Muscle layer of duodenum (tissue), 2 donors: ENCODE results near the gene POFUT2.

Experiments
- H3K27ac ChIP-seq: one replicate; pipeline ENCODE4 v1.7.0; 2013; ENCODE audit warnings: mild to moderate bottlenecking, low read length
- H3K27me3 ChIP-seq: one replicate; pipeline ENCODE4 v1.7.0; 2013; ENCODE audit warnings: low read depth, mild to moderate bottlenecking, control low read depth, low read length
- H3K36me3 ChIP-seq, 2 donors: one replicate each; pipeline ENCODE4 v1.7.0; 2013; ENCODE audit warnings: low read length in 2 of 2, control low read depth in 1 of 2, mild to moderate bottlenecking in 1 of 2; ENCODE audit not compliant: insufficient read depth in 2 of 2, control insufficient read depth in 1 of 2
- H3K4me1 ChIP-seq, 2 donors: one replicate each; pipeline ENCODE4 v1.7.0; 2013; ENCODE audit warnings: low read length in 2 of 2, mild to moderate bottlenecking in 2 of 2, control low read depth in 1 of 2, moderate library complexity in 1 of 2; ENCODE audit not compliant: insufficient read depth in 2 of 2, control insufficient read depth in 1 of 2
- H3K4me3 ChIP-seq, 2 donors: one replicate each; pipeline ENCODE4 v1.7.0; 2013; ENCODE audit warnings: low read length in 2 of 2, low read depth in 1 of 2, mild to moderate bottlenecking in 1 of 2
- H3K9me3 ChIP-seq, 2 donors: one replicate each; pipeline ENCODE4 v1.7.0; 2013; ENCODE audit warnings: low read length in 2 of 2, control low read depth in 1 of 2, mild to moderate bottlenecking in 1 of 2; ENCODE audit not compliant: control insufficient read depth in 1 of 2
- donor health status: healthy.

The POFUT2 gene

GRCh38 chr21:45299864-45300785 lies 12.4 kb upstream of the POFUT2 start:
- H3K9me3 ChIP-seq = no peaks in the 10 kb centered on the region
- H3K4me1 ChIP-seq = peaks cover 0 to 4% of the 10 kb centered on the region in 2 donors

GRCh38 chr21:45299026-45299863 lies 11.6 kb upstream of the POFUT2 start:
- H3K4me3 ChIP-seq = no peak overlapping the region

More at GRCh38 chr21:45299864-45300785, 12.4 kb upstream of the POFUT2 start:
- Histone ChIP-seq H3K27me3 (no peaks in the 10 kb centered on the region), H3K36me3 (no peaks in the 10 kb centered on the region), H3K27ac (no peak overlapping the region), H3K4me3 (no peak overlapping the region)

GRCh38 chr21:45297869-45298268 lies 10.2 kb upstream of the POFUT2 start:
- Histone ChIP-seq H3K36me3 (peaks cover 0 to 4% of the 10 kb centered on the region in 2 donors), H3K4me1 (peaks cover 7 to 9% of the 10 kb centered on the region in 2 donors), H3K9me3 (no peaks in the 10 kb centered on the region), H3K27me3 (no peaks in the 10 kb centered on the region), H3K27ac (no peak overlapping the region), H3K4me3 (no peak overlapping the region)

More at GRCh38 chr21:45299026-45299863, 11.6 kb upstream of the POFUT2 start:
- no peaks in the 10 kb centered on the region for H3K27me3 ChIP-seq
- no peaks in the 10 kb centered on the region for H3K9me3 ChIP-seq
- no peak overlapping the region for H3K27ac ChIP-seq
- peaks cover 0 to 4% of the 10 kb centered on the region in 2 donors for H3K4me1 ChIP-seq
- peaks cover 0 to 1% of the 10 kb centered on the region in 2 donors for H3K36me3 ChIP-seq

- H3K9me3 ChIP-seq = no peaks in the 10 kb centered on the region
- no peaks in the 10 kb centered on the region for H3K27me3 ChIP-seq
- no peak overlapping the region for H3K27ac ChIP-seq
- peaks cover 10 to 12% of the 10 kb centered on the region in 2 donors for H3K4me1 ChIP-seq
- no peak overlapping the region for H3K4me3 ChIP-seq
- H3K36me3 ChIP-seq = peaks cover 0 to 4% of the 10 kb centered on the region in 2 donors
These were observed 9.6 kb upstream of the POFUT2 start for GRCh38 chr21:45297329-45297728.

- H3K27ac ChIP-seq = peak overlapping the region; percentile 92
- H3K9me3 ChIP-seq = no peaks in the 10 kb centered on the region
- no peak overlapping the region for H3K4me3 ChIP-seq
- peaks cover 10 to 19% of the 10 kb centered on the region in 2 donors for H3K4me1 ChIP-seq
- peaks cover 0 to 4% of the 10 kb centered on the region in 2 donors for H3K36me3 ChIP-seq
- H3K27me3 ChIP-seq = no peaks in the 10 kb centered on the region
These were observed 8.9 kb upstream of the POFUT2 start for GRCh38 chr21:45296638-45297037.

- H3K9me3 ChIP-seq = no peaks in the 10 kb centered on the region
- H3K27ac ChIP-seq = peak overlapping the region; percentile 92
- no peak overlapping the region for H3K4me3 ChIP-seq
- H3K27me3 ChIP-seq = no peaks in the 10 kb centered on the region
- H3K4me1 ChIP-seq = peaks cover 13 to 24% of the 10 kb centered on the region in 2 donors
- H3K36me3 ChIP-seq = peaks cover 0 to 4% of the 10 kb centered on the region in 2 donors
These were observed 8.1 kb upstream of the POFUT2 start for GRCh38 chr21:45295576-45296365.

- peak overlapping the region in 1 of 2 donors; percentile 0 for H3K4me3 ChIP-seq
- peaks cover 15 to 24% of the 10 kb centered on the region in 2 donors for H3K4me1 ChIP-seq
- H3K27ac ChIP-seq = peak overlapping the region; percentile 92
- peaks cover 0 to 4% of the 10 kb centered on the region in 2 donors for H3K36me3 ChIP-seq
- H3K9me3 ChIP-seq = no peaks in the 10 kb centered on the region
- no peaks in the 10 kb centered on the region for H3K27me3 ChIP-seq
These were observed 7.0 kb upstream of the POFUT2 start for GRCh38 chr21:45294509-45295291.

GRCh38 chr21:45293726-45294401 lies 6.2 kb upstream of the POFUT2 start:
- H3K4me3 ChIP-seq = peak overlapping the region in 1 of 2 donors; percentile 0
- H3K36me3 ChIP-seq = peaks cover 0 to 4% of the 10 kb centered on the region in 2 donors

GRCh38 chr21:45293220-45293725 lies 5.6 kb upstream of the POFUT2 start:
- Histone ChIP-seq H3K4me3 (no peak overlapping the region), H3K27me3 (no peaks in the 10 kb centered on the region), H3K36me3 (peaks cover 0 to 4% of the 10 kb centered on the region in 2 donors), H3K9me3 (no peaks in the 10 kb centered on the region), H3K27ac (peak overlapping the region; percentile 84), H3K4me1 (peaks cover 15 to 30% of the 10 kb centered on the region in 2 donors)

More at GRCh38 chr21:45293726-45294401, 6.2 kb upstream of the POFUT2 start:
- H3K9me3 ChIP-seq = no peaks in the 10 kb centered on the region
- no peaks in the 10 kb centered on the region for H3K27me3 ChIP-seq
- peaks cover 15 to 24% of the 10 kb centered on the region in 2 donors for H3K4me1 ChIP-seq
- H3K27ac ChIP-seq = peak overlapping the region; percentile 84
